ENCODE measurements around the gene RSBN1L.

- no peak for TF ChIP-seq POLR2A (IDR thresholded peaks at IDR 0.05; ENCODE audit: low read length)
- no peak for TF ChIP-seq GATA1 (IDR thresholded peaks at IDR 0.05; ENCODE audit: low read depth, low read length)
Measured at GRCh38 chr7:77731716-77732115, 35.5 kb downstream of the RSBN1L start.
